Activated CD8-positive, alpha-beta memory T cell treated with anti-CD3 and anti-CD28 coated beads for 1 hour (primary cell): ENCODE results near the gene ASPHD1.
A peak's percentile ranks its signal among the peaks of the same experiment; 100 is the strongest.
"Not testable (repeated sequence)": the region's sequence is repeated elsewhere in the genome, so short reads cannot be mapped to it uniquely, and the experiment has no call there.

Experiments
- DNase-seq, 2 donors: peaks; one replicate each; pipeline ENCODE4 v3.0.0-alpha.2; 2020; ENCODE audit warnings: low read depth in 1 of 2; ENCODE audit errors: extremely low read depth in 1 of 2

Gene ASPHD1

DNA sequence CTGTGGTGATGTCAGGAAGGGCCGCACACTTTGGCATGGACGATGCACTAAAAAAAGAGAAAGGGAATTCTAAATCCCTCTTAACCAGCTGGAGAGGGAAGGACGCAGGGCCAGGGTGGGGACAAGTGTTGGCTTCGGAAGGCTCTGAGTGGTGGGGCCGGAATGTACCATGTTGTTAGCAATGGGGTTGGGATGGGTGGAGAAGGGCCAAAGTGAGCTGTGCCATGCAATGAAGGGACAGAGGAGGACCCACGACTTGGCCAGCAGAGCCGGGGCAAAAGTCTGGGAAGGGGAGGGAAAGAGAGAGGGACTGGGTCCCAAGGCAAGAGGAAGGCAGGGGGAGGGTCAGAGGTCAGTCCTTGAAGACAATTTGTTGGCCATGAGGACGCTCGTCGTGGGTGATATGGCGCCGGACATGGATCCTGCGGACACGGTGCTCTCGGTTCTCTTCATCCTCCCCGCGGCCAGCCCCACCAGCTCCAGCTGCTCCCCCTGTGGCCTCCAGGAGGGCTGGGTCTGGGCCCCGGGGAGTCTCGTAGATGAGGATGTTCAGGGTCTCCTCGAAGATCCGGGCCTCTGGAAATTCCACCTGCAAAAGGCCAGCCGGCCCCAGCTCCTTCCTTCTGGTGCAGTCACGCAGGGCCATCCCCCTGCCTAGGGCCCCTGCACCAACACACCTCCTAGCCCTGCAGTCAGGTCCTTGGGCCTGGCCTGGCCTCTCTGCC is 6.4 kb downstream of the ASPHD1 start:
- no peak for DNase-seq

- DNase-seq = no peak
Measured at GRCh38 chr16:29907973-29908372, 7.7 kb downstream of the ASPHD1 start.

DNA sequence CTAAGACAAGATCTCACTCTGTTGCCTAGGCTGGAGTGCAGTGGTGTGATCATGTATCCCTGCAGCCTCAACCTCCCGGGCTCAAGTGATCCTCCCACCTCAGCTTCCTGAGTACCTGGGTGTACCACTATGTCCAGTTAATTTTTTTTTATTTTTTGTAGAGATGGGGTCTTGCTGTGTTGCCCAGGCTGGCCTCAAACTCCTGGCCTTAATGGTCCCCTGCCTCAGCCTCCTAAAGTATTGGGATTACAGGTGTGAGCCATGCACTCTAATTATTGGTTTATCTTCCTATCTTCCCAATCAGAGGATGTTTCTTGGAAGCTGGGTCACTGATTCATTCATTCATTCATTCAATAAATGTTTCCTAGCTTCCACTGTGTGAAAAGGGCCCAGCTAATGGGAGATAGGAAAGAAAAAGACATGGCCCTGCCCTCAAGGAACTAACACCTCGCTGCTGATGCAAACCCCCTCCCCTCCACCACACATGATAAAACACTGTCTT is 8.5 kb downstream of the ASPHD1 start:
- DNase-seq = no peak

DNA sequence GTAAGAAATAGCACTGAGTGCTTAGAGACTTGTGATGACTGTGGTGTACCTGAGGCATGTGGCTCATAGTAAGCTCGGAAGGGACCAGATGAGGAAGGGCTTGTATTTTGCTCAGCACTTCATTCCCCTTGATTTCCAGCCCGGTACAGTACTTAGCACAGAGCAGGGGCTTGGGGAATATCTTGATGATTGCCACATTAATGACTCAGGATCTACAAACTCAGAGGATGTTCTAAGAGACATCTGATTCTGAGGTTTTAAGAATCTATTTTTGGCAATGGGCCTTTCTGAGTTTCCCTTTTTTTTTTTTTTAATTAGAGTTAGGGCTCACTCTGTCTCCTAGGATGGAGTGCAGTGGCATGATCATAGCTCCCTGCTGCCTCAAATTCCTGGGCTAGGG is 9.1 kb downstream of the ASPHD1 start:
- DNase-seq = no peak

GRCh38 chr16:29909851-29910250 is 9.6 kb downstream of the ASPHD1 start:
- DNase-seq = not testable (repeated sequence)

DNA sequence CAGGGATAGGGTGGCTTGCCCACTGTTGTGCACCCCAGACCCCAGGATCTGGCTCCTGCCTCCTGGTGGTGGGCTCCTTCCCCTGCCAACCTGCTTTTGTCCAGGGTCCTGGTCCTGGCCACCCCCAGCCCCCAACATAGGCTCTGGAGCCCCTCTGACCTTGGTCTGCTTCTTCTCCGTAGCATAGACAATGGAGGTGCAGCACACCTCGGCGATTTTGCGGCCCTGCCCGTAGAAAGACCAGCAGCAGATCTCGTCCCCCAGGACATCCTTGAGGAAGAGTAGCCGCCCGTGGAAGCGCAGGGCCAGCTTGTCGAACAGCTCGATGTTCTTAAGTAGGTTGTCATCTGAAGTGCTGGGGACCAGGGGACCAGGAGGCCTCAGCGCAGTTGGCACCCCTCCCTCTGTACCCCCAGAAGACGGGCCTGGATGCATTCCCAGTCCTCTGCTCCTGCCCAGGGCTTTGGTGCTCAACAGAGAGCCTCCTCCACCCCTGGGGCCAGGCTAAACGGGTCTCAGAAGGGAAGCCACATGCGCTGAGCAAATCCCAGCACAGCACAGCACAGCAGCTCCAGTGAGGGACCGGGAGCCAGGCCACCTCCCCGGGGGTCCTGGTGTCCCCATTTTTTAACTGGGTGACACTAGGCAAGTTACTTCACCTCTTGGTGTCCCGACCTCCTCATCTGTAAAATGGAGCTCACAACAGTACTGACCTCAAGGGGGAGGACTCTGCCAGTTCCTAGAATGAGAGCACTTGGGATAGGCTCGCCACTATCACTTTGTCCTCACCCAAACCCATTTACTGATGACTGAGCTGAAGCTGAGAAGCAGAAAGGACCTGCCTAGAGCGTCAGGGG is 10.8 kb downstream of the ASPHD1 start:
- DNase-seq = no peak

DNA sequence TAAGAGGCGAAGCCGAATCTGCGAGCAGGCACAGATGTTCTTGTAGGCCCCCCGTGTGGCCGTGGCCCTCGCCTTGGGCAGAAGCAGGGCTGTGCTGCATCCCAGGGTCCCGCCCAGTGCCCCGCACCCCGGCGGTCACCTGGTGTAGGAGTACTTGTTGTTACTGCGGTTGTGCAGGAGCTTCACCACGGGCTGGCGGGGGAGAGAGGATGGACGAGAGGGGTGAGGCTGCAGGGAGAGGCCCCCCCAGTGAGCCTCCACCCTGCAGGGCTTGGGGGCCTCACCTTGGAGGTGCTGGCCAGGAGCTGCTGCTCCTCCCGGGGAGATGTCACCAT is 11.4 kb downstream of the ASPHD1 start:
- no peak for DNase-seq

DNA sequence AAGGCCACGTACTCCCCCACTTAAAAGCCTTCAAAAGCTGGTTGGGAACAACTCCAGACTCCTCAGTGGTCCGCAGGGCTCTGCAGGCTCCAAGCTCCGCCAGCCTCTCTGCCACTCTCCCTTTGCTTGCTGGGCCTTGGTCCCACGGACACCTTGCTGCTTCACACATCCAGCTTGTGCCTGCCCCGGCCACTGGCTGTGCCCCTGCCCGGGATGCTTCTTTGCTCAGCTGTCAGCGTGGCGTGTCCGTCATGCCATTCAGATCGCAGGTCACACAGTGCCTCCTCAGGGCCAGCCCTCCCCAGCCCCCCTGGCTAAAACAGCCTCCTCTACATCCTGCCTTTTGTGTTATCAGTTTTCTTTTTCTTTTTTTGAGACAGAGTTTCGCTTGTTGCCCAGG is 11.8 kb downstream of the ASPHD1 start:
- no peak for DNase-seq

DNA sequence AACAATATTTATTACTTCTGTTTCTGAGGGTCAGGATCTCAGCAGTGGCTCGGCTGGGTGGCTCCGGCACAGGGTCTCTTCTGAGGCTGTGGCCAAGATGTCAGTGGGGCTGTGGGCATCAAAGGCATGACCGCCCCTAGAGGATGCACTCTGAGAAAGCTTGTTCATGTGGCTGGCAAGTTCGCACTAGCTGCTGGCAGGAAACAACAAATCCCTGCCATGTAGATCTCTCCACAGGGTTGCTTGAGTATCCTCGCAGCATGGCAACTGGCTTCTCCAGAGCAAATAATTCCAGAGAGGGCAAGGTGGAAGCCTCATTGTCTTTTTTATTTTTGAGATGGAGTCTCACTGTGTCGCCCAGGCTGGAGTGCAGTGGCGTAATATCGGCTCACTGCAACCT is 13.2 kb downstream of the ASPHD1 start:
- DNase-seq = no peak

GRCh38 chr16:29915590-29916247 is 15.4 kb downstream of the ASPHD1 start:
- no peak for DNase-seq

DNA sequence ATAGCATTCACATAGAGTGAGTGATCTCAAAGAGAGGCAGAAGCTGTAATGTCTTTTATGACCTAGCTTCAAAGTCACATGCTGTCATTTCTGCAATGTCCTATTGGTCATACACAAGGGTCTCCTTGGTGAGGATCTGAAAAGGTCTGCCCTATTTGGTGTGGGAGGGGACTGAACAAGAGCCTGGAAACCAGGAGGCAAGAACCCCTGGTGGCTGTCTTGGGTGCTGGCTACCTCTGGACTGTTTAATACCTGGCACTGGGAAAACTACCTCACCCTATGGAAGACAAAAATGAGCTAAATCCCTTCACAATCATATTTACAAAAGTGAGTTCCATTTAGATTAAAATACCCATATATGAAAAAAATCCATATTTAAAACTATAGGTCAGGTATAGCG is 16.7 kb downstream of the ASPHD1 start:
- no peak for DNase-seq

DNA sequence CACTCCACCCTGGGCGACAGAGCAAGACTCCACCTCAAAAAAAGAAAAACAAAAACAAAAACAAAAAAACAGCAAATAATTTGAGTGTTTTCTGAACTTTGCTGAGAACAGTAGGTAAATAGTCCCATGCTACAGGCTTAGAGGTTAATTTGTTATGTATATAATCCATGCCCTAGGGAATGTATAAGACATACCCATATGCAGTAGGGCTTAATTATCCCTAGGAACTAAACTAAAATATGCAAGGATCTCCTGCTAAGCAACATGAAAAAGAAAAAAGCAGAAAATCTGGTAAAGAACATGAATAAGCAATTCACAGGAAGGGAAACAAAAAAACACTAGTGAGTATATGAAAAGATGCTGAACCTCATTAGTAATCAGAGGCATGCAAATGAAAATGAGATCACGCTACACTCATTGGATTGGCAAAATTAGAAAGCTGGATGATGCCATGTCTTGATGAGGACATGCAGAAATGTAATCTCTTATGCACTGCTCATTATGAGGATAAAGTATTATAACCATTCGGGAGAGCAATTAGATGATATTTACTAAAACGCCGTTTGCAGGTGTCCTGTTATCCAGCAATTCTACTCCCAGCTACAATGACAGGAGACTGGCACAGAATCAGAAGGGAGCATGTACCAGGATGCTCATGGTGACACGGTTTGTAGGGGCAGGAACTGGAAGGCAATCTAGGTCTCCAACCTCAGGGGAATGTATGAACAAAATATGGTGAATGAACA is 20.2 kb downstream of the ASPHD1 start:
- DNase-seq = no peak

- no peak for DNase-seq
Measured at GRCh38 chr16:29921034-29921385, 20.7 kb downstream of the ASPHD1 start.

- DNase-seq = no peak
Measured at GRCh38 chr16:29922326-29922725, 22.0 kb downstream of the ASPHD1 start.

DNA sequence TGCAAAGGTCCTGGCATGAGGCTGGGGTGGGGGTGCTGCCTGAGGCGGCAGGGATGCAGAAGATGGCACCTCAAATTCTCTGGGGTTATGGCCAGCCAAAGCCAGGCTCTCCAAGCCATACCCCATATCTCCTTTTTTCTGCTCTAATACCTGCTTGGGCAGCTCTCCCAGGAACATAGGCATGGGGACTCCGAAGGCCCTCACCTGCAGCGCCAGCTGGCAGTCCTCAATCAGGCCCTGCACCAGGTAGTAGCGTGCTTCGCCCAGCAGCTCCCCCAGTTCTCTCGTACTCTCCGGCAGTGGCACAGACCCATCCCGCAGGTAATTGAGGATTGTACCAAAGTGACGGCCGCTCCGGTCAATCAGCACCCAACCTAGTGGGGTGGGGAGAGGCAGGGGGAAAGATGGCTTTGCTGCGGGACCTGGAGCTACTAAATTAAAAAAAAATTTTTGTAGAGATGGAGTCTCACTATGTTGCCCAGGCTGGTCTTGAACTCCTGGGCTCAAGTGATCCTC is 22.8 kb downstream of the ASPHD1 start:
- no peak for DNase-seq

DNA sequence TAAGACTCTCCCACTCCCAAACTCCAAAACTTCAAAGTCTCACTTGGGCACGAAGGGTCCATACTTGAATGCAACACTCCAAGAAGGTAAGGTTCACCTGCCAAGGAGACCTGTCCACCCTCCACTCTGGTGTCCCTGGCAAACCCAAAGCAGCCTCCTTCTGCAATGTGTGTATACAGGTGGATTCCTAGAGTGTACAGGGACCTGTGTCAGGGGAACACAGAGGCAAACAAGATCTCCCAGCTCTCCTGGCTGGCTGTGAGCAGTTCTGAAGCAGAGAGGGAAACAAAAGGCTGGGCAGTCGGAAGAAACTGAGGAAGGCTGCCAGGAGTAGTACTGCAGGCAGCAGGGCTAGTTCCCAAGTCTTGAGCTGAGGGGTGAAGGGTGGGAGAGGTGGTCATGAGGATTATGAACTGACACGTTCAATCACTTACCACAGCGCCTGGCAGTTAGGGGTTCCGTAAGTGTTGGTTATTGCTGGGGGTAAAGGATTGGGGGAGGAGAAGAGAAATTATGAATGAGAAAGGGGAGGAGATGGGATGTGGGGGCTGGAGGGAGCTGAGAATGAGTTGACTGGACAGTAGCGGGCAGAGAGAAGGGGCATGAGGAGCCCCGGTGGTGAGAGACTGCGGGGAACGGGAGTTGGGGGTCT is 24.9 kb downstream of the ASPHD1 start:
- no peak for DNase-seq

- DNase-seq = peak; percentile 68 to 83
Measured at GRCh38 chr16:29925781-29926710, 25.8 kb downstream of the ASPHD1 start, which contains the start of gene KCTD13. Gene KCTD13 (minus strand): TSS chr16:29926226. CDS start chr16:29926033, 193 bp downstream.

DNA sequence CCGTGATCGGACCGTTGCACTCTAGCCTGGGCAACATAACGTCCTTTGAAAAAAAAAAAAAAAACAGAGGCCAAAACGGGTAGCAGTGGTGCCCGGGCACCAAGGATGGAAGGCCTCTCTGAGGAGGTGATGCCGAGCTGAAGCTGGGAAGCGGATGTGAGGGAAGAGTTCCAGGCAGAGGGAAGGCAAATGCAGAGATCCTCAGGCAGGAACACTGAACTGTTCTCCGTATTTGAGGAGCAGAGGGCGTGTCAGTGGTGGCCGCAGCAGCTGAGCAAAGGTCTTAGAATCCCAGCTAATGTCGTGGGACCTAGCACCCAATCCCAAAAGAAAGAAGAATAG is 26.4 kb downstream of the ASPHD1 start:
- no peak for DNase-seq
